ENCODE measurements around the gene TSPAN9.

GRCh38 chr12:3134126-3134525 lies 56.9 kb downstream of the TSPAN9 start:
- TF ChIP-seq POLR2A (IDR thresholded peaks at IDR 0.05) (no peak), CTCF (IDR thresholded peaks at IDR 0.05) (no peak)

All from body of pancreas (tissue), 4 donors.